IMR-90 (cell line): ENCODE measurements around the gene RNASET2. TPM values are rescaled to one million over a fixed set of nuclear protein-coding genes. Genes with fewer than 3 reads are reported as not detected.

ENCODE experiments used
- ATAC-seq: fragments of 200-7000 bp; cut with Tn5 transposase; 2 replicates; pipeline ENCODE4 v1.9.1; 2020; ENCODE audit warnings: low read depth, mild to moderate bottlenecking, moderate library complexity
- BruUV-seq: library from RNA; stranded (reverse); fragments of 400-500 nt; replicated peaks from 2 replicates; lab custom pipeline; 2021; lab: Mats Ljungman, UMichigan
- CTCF ChIA-PET: fragments of 300-600 bp; formaldehyde crosslinking; extraction: SDS; loops from one replicate; lab custom pipeline; 2021; ENCODE audit warnings: antibody characterized with exemption; lab: Yijun Ruan, JAX
- POLR2A ChIA-PET: fragments of 300-600 bp; sonication (Branson Sonifier 250); formaldehyde crosslinking; loops from one replicate; lab custom pipeline; 2022; ENCODE audit warnings: antibody characterized with exemption; ENCODE audit not compliant: unreplicated experiment; lab: Charles Lee
- DNase-seq: peaks from one replicate; pipeline ENCODE4 v3.0.0; 2013
- H2AFZ ChIP-seq: replicated peaks from 2 replicates; pipeline ENCODE3; 2013; ENCODE audit warnings: low read length, mild to moderate bottlenecking; ENCODE audit not compliant: poor library complexity
- H2AK5ac ChIP-seq: 2 replicates; pipeline ENCODE4 v1.6.1; 2013; ENCODE audit warnings: low read depth, low read length, inconsistent platforms
- H2AK9ac ChIP-seq: replicated peaks from 2 replicates; pipeline ENCODE3; 2013; ENCODE audit warnings: mild to moderate bottlenecking, low read depth, low read length, moderate library complexity; ENCODE audit not compliant: poor library complexity
- H2BK120ac ChIP-seq: 2 replicates; pipeline ENCODE4 v1.6.1; 2013; ENCODE audit warnings: low read depth, low read length, inconsistent platforms
- H2BK15ac ChIP-seq: 3 replicates; pipeline ENCODE4 v1.6.1; 2013; ENCODE audit warnings: low read depth, low read length, inconsistent platforms
- H2BK20ac ChIP-seq: 2 replicates; pipeline ENCODE4 v1.6.1; 2013; ENCODE audit warnings: low read depth, mild to moderate bottlenecking, inconsistent platforms, low read length, moderate library complexity
- H2BK5ac ChIP-seq: 2 replicates; pipeline ENCODE4 v1.6.1; 2013; ENCODE audit warnings: mild to moderate bottlenecking, low read depth, low read length, inconsistent platforms; ENCODE audit not compliant: poor library complexity, severe bottlenecking
- H3K14ac ChIP-seq: replicated peaks from 2 replicates; pipeline ENCODE4 v1.6.1; 2013; ENCODE audit warnings: low read depth, low read length, inconsistent platforms
- H3K18ac ChIP-seq: 2 replicates; pipeline ENCODE4 v1.6.1; 2013; ENCODE audit warnings: low read depth, low read length, control low read depth
- H3K23ac ChIP-seq: 2 replicates; pipeline ENCODE4 v1.6.1; 2013; ENCODE audit warnings: low read depth, low read length, inconsistent platforms
- H3K27ac ChIP-seq: 2 replicates; pipeline ENCODE4 v1.5.1; 2013; ENCODE audit warnings: mild to moderate bottlenecking, control low read depth, low read length; ENCODE audit not compliant: insufficient read depth
- H3K27me3 ChIP-seq: 2 replicates; pipeline ENCODE4 v1.6.1; 2013; ENCODE audit warnings: low read length; ENCODE audit not compliant: control insufficient read depth, insufficient read depth
- H3K36me3 ChIP-seq: 2 replicates; pipeline ENCODE4 v1.6.1; 2013; ENCODE audit warnings: low read length, mixed read lengths; ENCODE audit not compliant: control insufficient read depth, insufficient read depth
- H3K4ac ChIP-seq: 2 replicates; pipeline ENCODE4 v1.6.1; 2013; ENCODE audit warnings: low read depth, low read length, inconsistent platforms
- H3K4me1 ChIP-seq: 2 replicates; pipeline ENCODE4 v1.6.1; 2013; ENCODE audit warnings: low read length, mixed read lengths; ENCODE audit not compliant: control insufficient read depth, insufficient read depth
- H3K4me2 ChIP-seq: 2 replicates; pipeline ENCODE4 v1.6.1; 2013; ENCODE audit warnings: low read depth, mild to moderate bottlenecking, control low read depth, low read length, moderate library complexity
- H3K4me3 ChIP-seq: 2 replicates; pipeline ENCODE4 v1.5.1; 2013; ENCODE audit warnings: low read depth, mild to moderate bottlenecking, control low read depth, low read length, moderate library complexity; ENCODE audit not compliant: insufficient read depth
- H3K56ac ChIP-seq: 2 replicates; pipeline ENCODE4 v1.6.1; 2013; ENCODE audit warnings: low read length, inconsistent platforms; ENCODE audit not compliant: insufficient read depth; ENCODE audit errors: extremely low read depth
- H3K79me1 ChIP-seq, 2 experiments: 2 replicates each; pipeline ENCODE4 v1.6.1; 2013; ENCODE audit warnings: low read length in 2 of 2, inconsistent platforms in 1 of 2, low read depth in 1 of 2
- H3K9ac ChIP-seq: 2 replicates; pipeline ENCODE4 v1.6.1; 2013; ENCODE audit warnings: low read depth, low read length, control low read depth
- H3K9me1 ChIP-seq: 2 replicates; pipeline ENCODE4 v1.6.1; 2013; ENCODE audit warnings: low read length, inconsistent platforms; ENCODE audit not compliant: insufficient read depth
- H3K9me3 ChIP-seq: 2 replicates; pipeline ENCODE4 v1.6.1; 2013; ENCODE audit warnings: low read length; ENCODE audit not compliant: control insufficient read depth, insufficient read depth
- H4K20me1 ChIP-seq: 2 replicates; pipeline ENCODE4 v1.6.1; 2013; ENCODE audit warnings: low read length, inconsistent platforms; ENCODE audit not compliant: insufficient read depth
- H4K5ac ChIP-seq: 2 replicates; pipeline ENCODE4 v1.6.1; 2013; ENCODE audit warnings: mild to moderate bottlenecking, low read depth, low read length, control low read depth
- H4K8ac ChIP-seq, 2 experiments: 2 replicates each; pipeline ENCODE4 v1.6.1; 2013; ENCODE audit warnings: low read depth in 2 of 2, low read length in 2 of 2, control low read depth in 1 of 2, inconsistent platforms in 1 of 2
- H4K91ac ChIP-seq: 2 replicates; pipeline ENCODE4 v1.6.1; 2013; ENCODE audit warnings: low read depth, low read length, inconsistent platforms; ENCODE audit not compliant: insufficient read depth
- CEBPB ChIP-seq: IDR thresholded peaks from 2 replicates; pipeline ENCODE4 v1.6.1; 2012; ENCODE audit warnings: low read depth, low read length, improper control_type of control experiment
- CHD1 ChIP-seq: IDR thresholded peaks from 2 replicates; pipeline ENCODE4 v1.6.1; 2012; ENCODE audit warnings: low read depth, low read length, improper control_type of control experiment
- MAFK ChIP-seq: IDR thresholded peaks from 2 replicates; pipeline ENCODE4 v1.6.1; 2012; ENCODE audit warnings: low read depth, low read length, improper control_type of control experiment
- RCOR1 ChIP-seq: IDR thresholded peaks from 2 replicates; pipeline ENCODE4 v1.6.1; 2012; ENCODE audit warnings: mild to moderate bottlenecking, low read length, improper control_type of control experiment; ENCODE audit not compliant: insufficient replicate concordance
- SMC3 ChIP-seq: fragments of 150-350 bp; IDR thresholded peaks from 2 replicates; pipeline ENCODE4 v1.6.1; 2016; ENCODE audit warnings: low read depth, mild to moderate bottlenecking, antibody characterized with exemption, low read length, moderate library complexity
- WGBS, 2 experiments: methylation state at CpG; one replicate each; pipeline versions ENCODE4 v1.1.5 to v1.1.7; 2013; ENCODE audit warnings: missing lambda C conversion rate in 2 of 2; ENCODE audit not compliant: insufficient read length in 1 of 2; ENCODE audit errors: extremely low coverage in 2 of 2; 5-methylcytosine and 5-hydroxymethylcytosine counted together
- dilution Hi-C: fragments of 300-500 bp; cut with HindIII; formaldehyde crosslinking; loops from one replicate; pipeline ENCODE4 v1.14.3; 2018; ENCODE audit warnings: low sequenced_read_pairs; ENCODE audit not compliant: unreplicated experiment
- in situ Hi-C: fragments of 300-500 bp; cut with MboI; formaldehyde crosslinking; loops from 3 replicates; pipeline ENCODE4 v1.14.3; 2019; ENCODE audit warnings: low sequenced_read_pairs, inconsistent platforms, mixed read lengths
- intact Hi-C: fragments of 100-400 bp; cut with micrococcal nuclease; formaldehyde crosslinking; loops from 2 replicates; pipeline ENCODE4 v1.10.0; 2022
- polyA plus RNA-seq, 3 experiments: library from polyadenylated mRNA; depleted of rRNA; stranded (reverse); fragments of >200 nt; gene quantifications; 2 replicates each; pipeline ENCODE4 v1.2.3, GENCODE V29; 2012; ENCODE audit warnings: low replicate concordance in 1 of 3
- total RNA-seq: library from RNA; depleted of rRNA; stranded (reverse); fragments of >200 nt; gene quantifications from 2 replicates; pipeline ENCODE4 v1.2.3, GENCODE V29; 2012
- TF ChIP-seq, protein P1 (sequence below): fragments of 150-350 bp; IDR thresholded peaks from 2 replicates; pipeline ENCODE4 v1.6.1; 2016; ENCODE audit warnings: low read depth, mild to moderate bottlenecking, low read length, moderate library complexity, borderline replicate concordance

RNASET2 gene
- total and polyA plus RNA-seq, 2 of the 4 experiments (the other 2 are of a cell fraction), result 13.6 to 24.9 TPM

DNA sequence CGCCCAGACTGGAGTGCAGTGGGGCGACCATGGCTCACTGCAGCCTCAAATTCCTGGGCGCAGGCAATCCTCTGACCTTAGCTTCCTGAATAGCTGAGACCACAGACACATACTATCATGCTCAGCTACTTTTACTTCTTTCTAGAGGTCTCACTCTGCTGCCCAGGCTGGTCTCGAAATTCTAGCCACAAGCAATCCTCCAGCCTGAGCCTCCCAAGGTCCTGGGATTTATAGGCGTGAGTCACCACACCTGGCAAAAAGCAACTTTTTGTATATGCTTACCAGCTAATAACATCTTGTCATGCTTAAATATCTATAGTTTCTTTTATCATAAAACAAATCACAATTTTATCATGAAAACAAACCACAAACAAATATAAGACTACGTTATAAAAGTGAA lies 23.0 kb downstream of the RNASET2 start:
- Histone ChIP-seq H4K91ac (no peak overlapping the region), H3K4me2 (no peak overlapping the region), H2BK20ac (no peak overlapping the region), H3K18ac (no peak overlapping the region), H3K79me1 (no peaks in the 10 kb centered on the region), H3K56ac (no peak overlapping the region), H2BK5ac (no peak overlapping the region), H2BK15ac (no peak overlapping the region), H3K4me3 (no peak overlapping the region), H2AK5ac (no peak overlapping the region), H3K9me3 (no peaks in the 10 kb centered on the region), H3K27ac (no peak overlapping the region), H4K5ac (no peak overlapping the region), H3K4ac (no peak overlapping the region), H3K4me1 (no peaks in the 10 kb centered on the region), H2AFZ (no peak overlapping the region), H2AK9ac (no peak overlapping the region), H4K8ac (no peak overlapping the region), H3K27me3 (no peaks in the 10 kb centered on the region), H3K9me1 (peaks cover 8% of the 10 kb centered on the region; the same call in 1 of the 2 replicates), H3K23ac (no peak overlapping the region), H4K20me1 (no peaks in the 10 kb centered on the region), H2BK120ac (no peak overlapping the region), H3K36me3 (peaks cover 3% of the 10 kb centered on the region; the same call in 1 of the 2 replicates), H3K9ac (no peak overlapping the region), H3K14ac (no peak overlapping the region)
- ChIA-PET POLR2A (no interaction called here), CTCF (no interaction called here)
- dilution Hi-C loops (no loop called here), in situ Hi-C loops (no loop called here), intact Hi-C loops (no loop called here)
- DNase-seq (no peak), ATAC-seq (no peak)
- WGBS, 2 experiments, result 96% methylated on average over 4 of the region's 6 CpGs; no CpG with 5 or more reads in 1 of the 2 experiments
- BruUV-seq, result no TSS peak
- TF ChIP-seq MAFK (no peak), CEBPB (no peak), RCOR1 (no peak), CHD1 (no peak), SMC3 (no peak)
- TF ChIP-seq, protein P1, sequence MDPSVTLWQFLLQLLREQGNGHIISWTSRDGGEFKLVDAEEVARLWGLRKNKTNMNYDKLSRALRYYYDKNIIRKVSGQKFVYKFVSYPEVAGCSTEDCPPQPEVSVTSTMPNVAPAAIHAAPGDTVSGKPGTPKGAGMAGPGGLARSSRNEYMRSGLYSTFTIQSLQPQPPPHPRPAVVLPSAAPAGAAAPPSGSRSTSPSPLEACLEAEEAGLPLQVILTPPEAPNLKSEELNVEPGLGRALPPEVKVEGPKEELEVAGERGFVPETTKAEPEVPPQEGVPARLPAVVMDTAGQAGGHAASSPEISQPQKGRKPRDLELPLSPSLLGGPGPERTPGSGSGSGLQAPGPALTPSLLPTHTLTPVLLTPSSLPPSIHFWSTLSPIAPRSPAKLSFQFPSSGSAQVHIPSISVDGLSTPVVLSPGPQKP, result no peak
